Urothelium cell line (cell line): Measurements from ENCODE around the gene GALNT7.

Experiments
- DNase-seq: peaks from one replicate; pipeline ENCODE4 v3.0.0; 2011; ENCODE audit warnings: low spot score, mixed read lengths
- FAIRE-seq: peaks from 2 replicates; lab custom pipeline; 2011; peaks lifted over from hg19 to GRCh38; lab: Jason Lieb, UNC

The GALNT7 gene

GRCh38 chr4:173288296-173288695, 119.7 kb downstream of the GALNT7 start:
- FAIRE-seq: no peak
- peak; percentile 12 for DNase-seq

- no peak for FAIRE-seq
- no peak for DNase-seq
These were observed 120.2 kb downstream of the GALNT7 start for GRCh38 chr4:173288698-173289352.

GRCh38 chr4:173289353-173289727, 120.7 kb downstream of the GALNT7 start:
- FAIRE-seq (no peak), DNase-seq (no peak)

GRCh38 chr4:173291899-173292298, 123.3 kb downstream of the GALNT7 start:
- FAIRE-seq (no peak), DNase-seq (no peak)

GRCh38 chr4:173293663-173294062, 125.1 kb downstream of the GALNT7 start:
- FAIRE-seq: no peak

GRCh38 chr4:173294444-173294843, 125.8 kb downstream of the GALNT7 start:
- FAIRE-seq (no peak), DNase-seq (no peak)

More at GRCh38 chr4:173293663-173294062, 125.1 kb downstream of the GALNT7 start:
- no peak for DNase-seq

GRCh38 chr4:173301518-173302201, 133.0 kb downstream of the GALNT7 start:
- no peak for FAIRE-seq
- peak; percentile 8 for DNase-seq

GRCh38 chr4:173307778-173308177, 139.2 kb downstream of the GALNT7 start:
- FAIRE-seq: no peak
- no peak for DNase-seq

GRCh38 chr4:173311368-173311767, 142.8 kb downstream of the GALNT7 start:
- no peak for DNase-seq
- FAIRE-seq: no peak

GRCh38 chr4:173314715-173315114, 146.1 kb downstream of the GALNT7 start:
- no peak for DNase-seq
- no peak for FAIRE-seq

- no peak for DNase-seq
- no peak for FAIRE-seq
These were observed 147.4 kb downstream of the GALNT7 start for GRCh38 chr4:173316060-173316459.

- DNase-seq (no peak), FAIRE-seq (no peak)
These were observed 148.4 kb downstream of the GALNT7 start for GRCh38 chr4:173317004-173317403.

GRCh38 chr4:173318240-173318639, 149.6 kb downstream of the GALNT7 start:
- no peak for DNase-seq
- no peak for FAIRE-seq

GRCh38 chr4:173318648-173319211, 150.1 kb downstream of the GALNT7 start:
- DNase-seq: no peak
- no peak for FAIRE-seq

- FAIRE-seq: no peak
- no peak for DNase-seq
These were observed 151.1 kb downstream of the GALNT7 start for GRCh38 chr4:173319696-173320095.

GRCh38 chr4:173325007-173325736, 156.6 kb downstream of the GALNT7 start:
- DNase-seq: no peak

GRCh38 chr4:173328236-173328901, 159.8 kb downstream of the GALNT7 start:
- FAIRE-seq: no peak

More at GRCh38 chr4:173325007-173325736, 156.6 kb downstream of the GALNT7 start:
- no peak for FAIRE-seq

GRCh38 chr4:173330590-173330989, 162.0 kb downstream of the GALNT7 start:
- DNase-seq: no peak
- FAIRE-seq: no peak

More at GRCh38 chr4:173328236-173328901, 159.8 kb downstream of the GALNT7 start:
- no peak for DNase-seq

GRCh38 chr4:173332021-173332487, 163.4 kb downstream of the GALNT7 start:
- FAIRE-seq: no peak
- DNase-seq: no peak

- DNase-seq (no peak), FAIRE-seq (no peak)
These were observed 164.5 kb downstream of the GALNT7 start for GRCh38 chr4:173332963-173333657.
